H9 (cell line): ENCODE results near the gene MAP4K1. TPM values are rescaled to one million over a fixed set of nuclear protein-coding genes. Genes with fewer than 3 reads are reported as not detected.
A peak's percentile ranks its signal among the peaks of the same experiment; 100 is the strongest.

Experiments used
- DNase-seq: peaks from one replicate; pipeline ENCODE4 v3.0.0-alpha.2; 2017
- H2AFZ ChIP-seq: one replicate; pipeline ENCODE4 v1.6.1; 2013; ENCODE audit warnings: mild to moderate bottlenecking, low read length, control low read depth, moderate library complexity
- H2AK5ac ChIP-seq: 2 replicates; pipeline ENCODE4 v1.6.1; 2013; ENCODE audit warnings: low read length, control low read depth, mixed read lengths; ENCODE audit not compliant: insufficient read length
- H2BK120ac ChIP-seq: one replicate; pipeline ENCODE4 v1.6.1; 2013; ENCODE audit warnings: low read depth, mild to moderate bottlenecking, low read length, control low read depth, inconsistent platforms; ENCODE audit not compliant: poor library complexity, severe bottlenecking
- H2BK12ac ChIP-seq: 2 replicates; pipeline ENCODE4 v1.6.1; 2013; ENCODE audit warnings: low read length, control low read depth, mixed read lengths, low read depth; ENCODE audit not compliant: insufficient read length
- H2BK15ac ChIP-seq: 2 replicates; pipeline ENCODE4 v1.6.1; 2013; ENCODE audit warnings: low read depth, low read length, control low read depth
- H2BK20ac ChIP-seq: one replicate; pipeline ENCODE4 v1.6.1; 2013; ENCODE audit warnings: low read depth, mild to moderate bottlenecking, low read length, control low read depth, inconsistent platforms; ENCODE audit not compliant: poor library complexity, severe bottlenecking
- H2BK5ac ChIP-seq: 2 replicates; pipeline ENCODE4 v1.6.1; 2013; ENCODE audit warnings: low read length, control low read depth, mixed read lengths; ENCODE audit not compliant: insufficient read length
- H3K14ac ChIP-seq: 2 replicates; pipeline ENCODE4 v1.6.1; 2013; ENCODE audit warnings: low read length, control low read depth; ENCODE audit not compliant: insufficient read depth
- H3K18ac ChIP-seq: 2 replicates; pipeline ENCODE4 v1.6.1; 2013; ENCODE audit warnings: low read depth, mild to moderate bottlenecking, mixed read lengths, low read length, control low read depth; ENCODE audit not compliant: insufficient read length
- H3K23ac ChIP-seq: 2 replicates; pipeline ENCODE4 v1.6.1; 2013; ENCODE audit warnings: low read length, control low read depth, mixed read lengths, low read depth; ENCODE audit not compliant: insufficient read length
- H3K23me2 ChIP-seq: 2 replicates; pipeline ENCODE4 v1.6.1; 2013; ENCODE audit warnings: low read depth, mild to moderate bottlenecking, mixed read lengths, low read length, control low read depth; ENCODE audit not compliant: insufficient read length, poor library complexity, severe bottlenecking
- H3K27ac ChIP-seq: 2 replicates; pipeline ENCODE4 v1.5.1; 2013; ENCODE audit warnings: low read length, control low read depth, mixed read lengths, low read depth; ENCODE audit not compliant: insufficient read length
- H3K27me3 ChIP-seq: 2 replicates; pipeline ENCODE4 v1.6.1; 2013; ENCODE audit warnings: low read length, control low read depth, inconsistent platforms; ENCODE audit not compliant: insufficient read depth
- H3K4ac ChIP-seq: 2 replicates; pipeline ENCODE4 v1.6.1; 2013; ENCODE audit warnings: low read depth, mild to moderate bottlenecking, control low read depth, inconsistent platforms, low read length, moderate library complexity
- H3K4me1 ChIP-seq: 2 replicates; pipeline ENCODE4 v1.6.1; 2013; ENCODE audit warnings: low read length, control low read depth, inconsistent platforms; ENCODE audit not compliant: insufficient read depth
- H3K4me2 ChIP-seq: 2 replicates; pipeline ENCODE4 v1.6.1; 2013; ENCODE audit warnings: low read length, control low read depth, mixed read lengths; ENCODE audit not compliant: insufficient read length, insufficient read depth
- H3K56ac ChIP-seq: 2 replicates; pipeline ENCODE4 v1.6.1; 2013; ENCODE audit warnings: low read depth, mild to moderate bottlenecking, mixed read lengths, low read length, control low read depth; ENCODE audit not compliant: insufficient read length
- H3K79me1 ChIP-seq: 2 replicates; pipeline ENCODE4 v1.6.1; 2013; ENCODE audit warnings: low read depth, mild to moderate bottlenecking, moderate library complexity, low read length, control low read depth, inconsistent platforms; ENCODE audit not compliant: insufficient read depth, poor library complexity, severe bottlenecking
- H3K79me2 ChIP-seq: 2 replicates; pipeline ENCODE4 v1.6.1; 2013; ENCODE audit warnings: low read length, control low read depth, inconsistent platforms; ENCODE audit not compliant: insufficient read depth
- H3K9ac ChIP-seq: 2 replicates; pipeline ENCODE4 v1.6.1; 2013; ENCODE audit warnings: low read length, control low read depth, mixed read lengths; ENCODE audit not compliant: insufficient read length; ENCODE audit errors: extremely low read depth
- H3K9me3 ChIP-seq: one replicate; pipeline ENCODE4 v1.6.1; 2013; ENCODE audit warnings: low read depth, low read length, inconsistent platforms; ENCODE audit not compliant: control insufficient read depth
- H3T11ph ChIP-seq: one replicate; pipeline ENCODE4 v1.6.1; 2013; ENCODE audit warnings: mild to moderate bottlenecking, low read length, control low read depth, inconsistent platforms
- H4K20me1 ChIP-seq: one replicate; pipeline ENCODE4 v1.6.1; 2013; ENCODE audit not compliant: control insufficient read depth, insufficient read length, insufficient read depth
- H4K5ac ChIP-seq: 2 replicates; pipeline ENCODE4 v1.6.1; 2013; ENCODE audit warnings: low read depth, mild to moderate bottlenecking, mixed read lengths, low read length, control low read depth; ENCODE audit not compliant: insufficient read length
- H4K8ac ChIP-seq: replicated peaks from 2 replicates; pipeline ENCODE4 v1.6.1; 2013; ENCODE audit warnings: low read length, control low read depth, mixed read lengths, low read depth; ENCODE audit not compliant: insufficient read length
- H4K91ac ChIP-seq: 2 replicates; pipeline ENCODE4 v1.6.1; 2013; ENCODE audit warnings: low read depth, mild to moderate bottlenecking, moderate library complexity, mixed read lengths, low read length, control low read depth; ENCODE audit not compliant: insufficient read length
- H3K27ac Mint-ChIP-seq, 3 experiments: 2 replicates in 2 of 3; 3 replicates in 1 of 3; pipeline ENCODE4 v1.8.0; 2020 to 2021; ENCODE audit warnings: mixed read lengths in 3 of 3, mild to moderate bottlenecking in 1 of 3, moderate library complexity in 1 of 3
- H3K27me3 Mint-ChIP-seq: 2 replicates; pipeline ENCODE4 v1.8.0; 2021; ENCODE audit warnings: low read depth, mild to moderate bottlenecking, moderate library complexity, mixed read lengths
- H3K36me3 Mint-ChIP-seq, 3 experiments: 2 replicates in 2 of 3; 3 replicates in 1 of 3; pipeline ENCODE4 v1.8.0; 2020 to 2021; ENCODE audit warnings: low read depth in 3 of 3, mixed read lengths in 3 of 3; ENCODE audit not compliant: insufficient read depth in 1 of 3
- H3K4me1 Mint-ChIP-seq, 2 experiments: 2 replicates each; pipeline ENCODE4 v1.8.0; 2020; ENCODE audit warnings: mixed read lengths in 2 of 2
- H3K4me3 Mint-ChIP-seq, 2 experiments: 2 replicates in 1 of 2; 3 replicates in 1 of 2; pipeline ENCODE4 v1.8.0; 2020 to 2021; ENCODE audit warnings: mild to moderate bottlenecking in 2 of 2, mixed read lengths in 2 of 2, moderate library complexity in 1 of 2
- H3K9me3 Mint-ChIP-seq, 2 experiments: 2 replicates in 1 of 2; 3 replicates in 1 of 2; pipeline ENCODE4 v1.8.0; 2020; ENCODE audit warnings: mild to moderate bottlenecking in 2 of 2, mixed read lengths in 2 of 2, moderate library complexity in 1 of 2
- CTCF ChIP-seq: fragments of 200-600 bp; sonication (generic); conservative IDR thresholded peaks from 3 replicates; pipeline ENCODE4 v1.8.0; 2021; ENCODE audit warnings: antibody characterized with exemption, mild to moderate bottlenecking
- WGBS: extraction: QIAGEN DNeasy Blood & Tissue Kit; methylation state at CpG from one replicate; pipeline ENCODE4 v1.1.7; 2013; ENCODE audit warnings: missing lambda C conversion rate, low lambda C conversion rate, mixed read lengths; ENCODE audit not compliant: insufficient read length; ENCODE audit errors: extremely low coverage; 5-methylcytosine and 5-hydroxymethylcytosine counted together
- total RNA-seq: library from RNA; stranded (reverse); gene quantifications from 2 replicates; pipeline ENCODE4 v1.2.1, GENCODE V29; 2021

The MAP4K1 gene
- total RNA-seq, 1 experiment from 2014 or later = 31.1 TPM

- Histone ChIP-seq H3K27me3 (no peaks in the 10 kb centered on the region), H4K8ac (no peak overlapping the region), H3K18ac (no peak overlapping the region), H2BK20ac (no peak overlapping the region), H2BK5ac (no peak overlapping the region), H3K4me1 (no peaks in the 10 kb centered on the region; the same call in 1 of the 2 replicates), H4K5ac (no peak overlapping the region), H2BK120ac (no peak overlapping the region), H2BK12ac (peak overlapping the region; percentile 82), H4K20me1 (no peaks in the 10 kb centered on the region), H3K23me2 (no peaks in the 10 kb centered on the region), H3K23ac (no peak overlapping the region), H3K56ac (no peak overlapping the region), H3K27ac (no peak overlapping the region), H3K79me1 (no peaks in the 10 kb centered on the region), H3K4me2 (no peak overlapping the region), H2AK5ac (no peak overlapping the region), H4K91ac (no peak overlapping the region), H2AFZ (no peak overlapping the region), H3K9ac (peak overlapping the region; percentile 44), H3K14ac (0 out of 2 replicates have a peak overlapping the region, but pooled peaks have one; percentile 65), H3K4ac (no peak overlapping the region), H2BK15ac (no peak overlapping the region; the same call in 1 of the 2 replicates), H3T11ph (peak overlapping the region; percentile 37), H3K9me3 (no peaks in the 10 kb centered on the region), H3K79me2 (no peaks in the 10 kb centered on the region)
- peak overlapping the region in 1 of 3 experiments; percentile 59; a peak in 1 of 7 replicates for H3K27ac Mint-ChIP-seq
- no peak for DNase-seq
- H3K9me3 Mint-ChIP-seq = no peaks in the 10 kb centered on the region
- no CpG with 5 or more reads among the region's 9 CpGs for WGBS
- no peaks in the 10 kb centered on the region for H3K27me3 Mint-ChIP-seq
- peaks cover 0 to 3% (median 0%) of the 10 kb centered on the region in 3 experiments; a peak in 4 of 7 replicates for H3K36me3 Mint-ChIP-seq
- TF ChIP-seq CTCF = no peak
- H3K4me1 Mint-ChIP-seq = peaks cover 14 to 18% of the 10 kb centered on the region in 2 experiments
- H3K4me3 Mint-ChIP-seq = no peak overlapping the region
These were observed 24.4 kb upstream of the MAP4K1 start for GRCh38 chr19:38642176-38642575.
